Measurements from ENCODE around the gene GDF7. TPM values are rescaled to one million over a fixed set of nuclear protein-coding genes. Genes with fewer than 3 reads are reported as not detected.

GDF7 gene
- total and polyA plus RNA-seq, 10 donors: 0.83 to 3.8 (median 1.9) TPM

- DNase-seq: peak; percentile 59
- no peak for TF ChIP-seq POLR2AphosphoS5 (IDR thresholded peaks at IDR 0.05)
- no peak for TF ChIP-seq CTCF (IDR thresholded peaks at IDR 0.05 in 8 of 11, conservative IDR thresholded peaks at IDR 0.05 in 3 of 11)
- TF ChIP-seq POLR2A (IDR thresholded peaks at IDR 0.05): no peak
- intact Hi-C loops (cut with DNase I; ENCODE audit: low total_unique reads): no loop called here
- Histone ChIP-seq H3K36me3 (no peaks in the 10 kb centered on the region), H3K27me3 (replicated peaks in 1 of 7) (peaks cover 0 to 93% (median 64%) of the 10 kb centered on the region in 7 donors), H3K9me3 (no peaks in the 10 kb centered on the region), H3K4me1 (peaks cover 18 to 40% (median 31%) of the 10 kb centered on the region in 6 donors), H3K27ac (no peak overlapping the region), H3K4me3 (no peak overlapping the region)
- 35 to 61% (median 51%) methylated on average over 5 to 7 of the region's 7 CpGs for WGBS, 5 donors
Measured at GRCh38 chr2:20663196-20664070, 3.5 kb upstream of the GDF7 start.

GRCh38 chr2:20664071-20664390, 2.9 kb upstream of the GDF7 start:
- Histone ChIP-seq H3K27ac (no peak overlapping the region), H3K4me3 (no peak overlapping the region), H3K27me3 (replicated peaks in 1 of 7) (peaks cover 0 to 99% (median 70%) of the 10 kb centered on the region in 7 donors), H3K4me1 (peaks cover 18 to 46% (median 32%) of the 10 kb centered on the region in 6 donors), H3K9me3 (no peaks in the 10 kb centered on the region), H3K36me3 (no peaks in the 10 kb centered on the region)
- 53 to 77% (median 73%) methylated on average over 2 of the region's 2 CpGs for WGBS, 5 donors
- TF ChIP-seq CTCF (IDR thresholded peaks at IDR 0.05 in 8 of 11, conservative IDR thresholded peaks at IDR 0.05 in 3 of 11) (no peak), POLR2AphosphoS5 (IDR thresholded peaks at IDR 0.05) (no peak), POLR2A (IDR thresholded peaks at IDR 0.05) (no peak)
- no peak for DNase-seq
- intact Hi-C loops (cut with DNase I; ENCODE audit: low total_unique reads): no loop called here

- H3K4me3 ChIP-seq: peak overlapping the region in 1 of 8 donors; percentile 74
- intact Hi-C loops (cut with DNase I; ENCODE audit: low total_unique reads): no loop called here
- DNase-seq: peak; percentile 70
- peaks cover 0 to 100% (median 73%) of the 10 kb centered on the region in 7 donors for H3K27me3 ChIP-seq (replicated peaks in 1 of 7)
- TF ChIP-seq CTCF (IDR thresholded peaks at IDR 0.05 in 8 of 11, conservative IDR thresholded peaks at IDR 0.05 in 3 of 11): no peak
- no peak for TF ChIP-seq POLR2A (IDR thresholded peaks at IDR 0.05)
- no peak for TF ChIP-seq POLR2AphosphoS5 (IDR thresholded peaks at IDR 0.05)
- WGBS, 5 donors: 33 to 44% (median 38%) methylated on average over 12 to 17 of the region's 17 CpGs
- no peak overlapping the region for H3K27ac ChIP-seq
- no peaks in the 10 kb centered on the region for H3K36me3 ChIP-seq
- no peaks in the 10 kb centered on the region for H3K9me3 ChIP-seq
- H3K4me1 ChIP-seq: peaks cover 18 to 52% (median 36%) of the 10 kb centered on the region in 6 donors
Measured at GRCh38 chr2:20664431-20665242, 2.3 kb upstream of the GDF7 start.
